SK-N-SH (cell line): ENCODE data around the gene COL4A2. TPM values are rescaled to one million over a fixed set of nuclear protein-coding genes. Genes with fewer than 3 reads are reported as not detected.

Source experiments
- CTCF ChIA-PET: fragments of 300-600, 350-600 bp; formaldehyde crosslinking; extraction: SDS; loops from one replicate; lab custom pipeline; 2021; lab: Yijun Ruan, JAX
- POLR2A ChIA-PET: fragments of 350-600 bp; sonication (Branson Sonifier 250); formaldehyde crosslinking; extraction: SDS; loops from one replicate; lab custom pipeline; 2020; ENCODE audit warnings: antibody characterized with exemption, inconsistent platforms; lab: Yijun Ruan, JAX
- DNase-seq: peaks from one replicate; pipeline ENCODE4 v3.0.0; 2012
- H2AFZ ChIP-seq: fragments of 200-600 bp; sonication (generic); 2 replicates; pipeline ENCODE4 v1.8.1; 2016; ENCODE audit warnings: antibody characterized with exemption, mild to moderate bottlenecking, low read depth
- H3F3A ChIP-seq: fragments of 200-600 bp; sonication (generic); replicated peaks from 2 replicates; pipeline ENCODE3; 2016; ENCODE audit warnings: antibody characterized with exemption, mild to moderate bottlenecking; ENCODE audit not compliant: insufficient read depth
- H3K27ac ChIP-seq, 2 experiments: fragments of 200-500 bp in 1 of 2; fragments of 200-600 bp in 1 of 2; sonication (Bioruptor generic) in 1 of 2; sonication (generic), shearing (Covaris generic) in 1 of 2; 2 replicates each; pipeline versions ENCODE4 v1.5.1 to v1.6.1; 2014 to 2016; ENCODE audit warnings: low read depth in 2 of 2, inconsistent platforms in 1 of 2, low read length in 1 of 2, mild to moderate bottlenecking in 1 of 2, mixed read lengths in 1 of 2
- H3K27me3 ChIP-seq: fragments of 200-600 bp; sonication (generic), shearing (Covaris generic); 2 replicates; pipeline ENCODE4 v1.6.1; 2016; ENCODE audit warnings: mixed run types; ENCODE audit not compliant: insufficient read depth
- H3K36me3 ChIP-seq, 2 experiments: fragments of 200-500 bp in 1 of 2; fragments of 200-600 bp in 1 of 2; sonication (Bioruptor generic) in 1 of 2; sonication (generic) in 1 of 2; replicated peaks in 1 of 2; 2 replicates each; pipeline versions ENCODE3 to v1.5.1; 2014 to 2016; ENCODE audit warnings: low read length in 1 of 2, mild to moderate bottlenecking in 1 of 2; ENCODE audit not compliant: insufficient read depth in 2 of 2, control insufficient read depth in 1 of 2
- H3K4me1 ChIP-seq, 2 experiments: fragments of 200-500 bp in 1 of 2; fragments of 200-600 bp in 1 of 2; sonication (Bioruptor generic) in 1 of 2; sonication (generic), shearing (Covaris generic) in 1 of 2; 2 replicates each; pipeline versions ENCODE4 v1.5.1 to v1.6.1; 2014 to 2016; ENCODE audit warnings: low read depth in 1 of 2, low read length in 1 of 2, mixed run types in 1 of 2; ENCODE audit not compliant: insufficient read depth in 2 of 2, control insufficient read depth in 1 of 2
- H3K4me2 ChIP-seq: fragments of 200-600 bp; sonication (generic), shearing (Covaris generic); 2 replicates; pipeline ENCODE4 v1.6.1; 2017; ENCODE audit warnings: mixed run types
- H3K4me3 ChIP-seq, 2 experiments: fragments of 200-500 bp in 1 of 2; fragments of 200-600 bp in 1 of 2; sonication (Bioruptor generic) in 1 of 2; sonication (generic), shearing (Covaris generic) in 1 of 2; 2 replicates each; pipeline versions ENCODE4 v1.5.1 to v1.8.1; 2014 to 2016; ENCODE audit warnings: low read depth in 2 of 2, inconsistent platforms in 1 of 2, low read length in 1 of 2, mild to moderate bottlenecking in 1 of 2, mixed read lengths in 1 of 2, moderate library complexity in 1 of 2
- H3K79me2 ChIP-seq: fragments of 200-600 bp; sonication (generic); 2 replicates; pipeline ENCODE4 v1.8.1; 2017; ENCODE audit warnings: mild to moderate bottlenecking; ENCODE audit not compliant: insufficient read depth
- H3K9ac ChIP-seq: fragments of 200-600 bp; sonication (generic); 2 replicates; pipeline ENCODE4 v1.6.1; 2017; ENCODE audit warnings: mixed run types
- H3K9me2 ChIP-seq: fragments of 200-600 bp; sonication (generic); 2 replicates; pipeline ENCODE4 v1.6.1; 2017; ENCODE audit warnings: mixed run types
- H3K9me3 ChIP-seq: fragments of 200-600 bp; sonication (generic); 2 replicates; pipeline ENCODE4 v1.6.1; 2017; ENCODE audit warnings: mixed run types, mild to moderate bottlenecking, moderate library complexity
- H4K20me1 ChIP-seq: fragments of 200-600 bp; sonication (generic); 2 replicates; pipeline ENCODE4 v1.6.1; 2017; ENCODE audit warnings: mild to moderate bottlenecking, mixed run types; ENCODE audit not compliant: insufficient read depth
- CHD2 ChIP-seq: fragments of 150-350 bp; IDR thresholded peaks from 2 replicates; pipeline ENCODE4 v1.6.1; 2018; ENCODE audit warnings: low read length; ENCODE audit not compliant: partially characterized antibody
- ELF1 ChIP-seq: IDR thresholded peaks from 2 replicates; pipeline ENCODE4 v1.4.0; 2012
- FOSL2 ChIP-seq: IDR thresholded peaks from 2 replicates; pipeline ENCODE4 v1.4.0; 2012; ENCODE audit warnings: low read depth, mild to moderate bottlenecking, moderate library complexity, borderline replicate concordance
- FOXM1 ChIP-seq: IDR thresholded peaks from 2 replicates; pipeline ENCODE4 v1.4.0; 2012; ENCODE audit warnings: low read depth, mild to moderate bottlenecking
- GABPA ChIP-seq: IDR thresholded peaks from 2 replicates; pipeline ENCODE4 v1.4.0; 2012; ENCODE audit warnings: low read depth, mild to moderate bottlenecking
- GATA2 ChIP-seq: sonication (generic); formaldehyde crosslinking; IDR thresholded peaks from 2 replicates; pipeline ENCODE4 v1.5.0; 2020; ENCODE audit warnings: mild to moderate bottlenecking, missing genetic modification reagents
- RAD21 ChIP-seq: IDR thresholded peaks from 2 replicates; pipeline ENCODE4 v1.6.1; 2012; ENCODE audit warnings: mild to moderate bottlenecking, low read length
- RCOR1 ChIP-seq: fragments of 150-350 bp; IDR thresholded peaks from 2 replicates; pipeline ENCODE4 v1.6.1; 2017; ENCODE audit warnings: antibody characterized with exemption, low read length
- RFX5 ChIP-seq: IDR thresholded peaks from 2 replicates; pipeline ENCODE4 v1.6.1; 2012; ENCODE audit warnings: mild to moderate bottlenecking, improper control_type of control experiment, low read length
- SIN3A ChIP-seq: IDR thresholded peaks from 2 replicates; pipeline ENCODE4 v1.6.1; 2012; ENCODE audit warnings: low read depth, mild to moderate bottlenecking, low read length, moderate library complexity, borderline replicate concordance
- WGBS: methylation state at CpG from one replicate; pipeline ENCODE4 v1.1.6; 2017; ENCODE audit warnings: low lambda C conversion rate; 5-methylcytosine and 5-hydroxymethylcytosine counted together
- polyA plus RNA-seq, 3 experiments: library from polyadenylated mRNA; depleted of rRNA; stranded (reverse); fragments of >200 nt; gene quantifications; 2 replicates each; pipeline ENCODE4 v1.2.3, GENCODE V29; 2012
- TF ChIP-seq, protein P1 (sequence below): fragments of 150-350 bp; IDR thresholded peaks from 2 replicates; pipeline ENCODE4 v1.6.1; 2016; ENCODE audit warnings: mild to moderate bottlenecking, low read depth, low read length
- TF ChIP-seq, protein P2 (sequence below): IDR thresholded peaks from 2 replicates; pipeline ENCODE4 v1.4.0; 2012; ENCODE audit warnings: low read depth
- TF ChIP-seq, protein P3 (sequence below): IDR thresholded peaks from 2 replicates; pipeline ENCODE4 v1.4.0; 2012; ENCODE audit warnings: low read depth, borderline replicate concordance
- TF ChIP-seq, protein P4 (sequence below): IDR thresholded peaks from 2 replicates; pipeline ENCODE4 v1.6.1; 2012; ENCODE audit warnings: mild to moderate bottlenecking, low read depth, low read length, moderate library complexity

The COL4A2 gene
- polyA plus RNA-seq, 1 of the 3 experiments (the other 2 are of a cell fraction), result 137 TPM

DNA sequence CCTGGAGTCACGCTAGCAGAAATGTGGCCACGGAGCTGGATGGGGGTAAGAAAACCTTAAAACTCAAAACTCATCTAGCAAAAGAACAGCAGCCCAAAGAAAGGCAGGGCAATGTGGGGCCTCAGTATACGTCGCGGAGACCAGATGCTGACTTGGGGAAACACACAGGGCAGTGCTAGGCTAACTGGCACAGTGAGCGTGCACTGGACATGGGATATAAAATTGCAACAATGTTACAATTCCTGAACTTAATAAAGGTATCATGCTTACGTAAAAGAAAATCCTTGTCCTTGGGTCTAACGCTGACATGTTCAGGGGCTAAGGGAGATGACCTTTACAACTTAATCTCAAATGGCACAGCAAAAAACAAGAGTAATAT is 40.7 kb upstream of the COL4A2 start:
- Histone ChIP-seq H3K27ac (peak overlapping the region in 1 of 2 experiments; percentile 84; a peak in 2 of 4 replicates), H3K4me2 (no peak overlapping the region), H3K79me2 (peaks cover 98% of the 10 kb centered on the region), H3K27me3 (no peaks in the 10 kb centered on the region), H2AFZ (no peak overlapping the region), H3K9ac (no peak overlapping the region), H3K4me1 (peaks cover 0 to 57% of the 10 kb centered on the region in 2 experiments; a peak in 3 of 4 replicates), H3K9me3 (no peaks in the 10 kb centered on the region), H3K36me3 (peaks cover 0 to 11% of the 10 kb centered on the region in 2 experiments), H3K9me2 (no peaks in the 10 kb centered on the region), H4K20me1 (peaks cover 31% of the 10 kb centered on the region; the same call in 1 of the 2 replicates), H3K4me3 (no peak overlapping the region), H3F3A (peaks cover 6% of the 10 kb centered on the region)
- no peak for DNase-seq
- WGBS, result 93% methylated on average over 8 of the region's 8 CpGs
- CTCF ChIA-PET, result interaction anchor here (1.2 to 2.2 kb wide), 3 partner anchors 17 to 39 kb away, joined by 3 to 9 read pairs (median 3); no protein-coding TSS in a partner anchor
- POLR2A ChIA-PET, result no interaction called here
- TF ChIP-seq, protein P1, sequence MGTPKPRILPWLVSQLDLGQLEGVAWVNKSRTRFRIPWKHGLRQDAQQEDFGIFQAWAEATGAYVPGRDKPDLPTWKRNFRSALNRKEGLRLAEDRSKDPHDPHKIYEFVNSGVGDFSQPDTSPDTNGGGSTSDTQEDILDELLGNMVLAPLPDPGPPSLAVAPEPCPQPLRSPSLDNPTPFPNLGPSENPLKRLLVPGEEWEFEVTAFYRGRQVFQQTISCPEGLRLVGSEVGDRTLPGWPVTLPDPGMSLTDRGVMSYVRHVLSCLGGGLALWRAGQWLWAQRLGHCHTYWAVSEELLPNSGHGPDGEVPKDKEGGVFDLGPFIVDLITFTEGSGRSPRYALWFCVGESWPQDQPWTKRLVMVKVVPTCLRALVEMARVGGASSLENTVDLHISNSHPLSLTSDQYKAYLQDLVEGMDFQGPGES, result no peak
- TF ChIP-seq CHD2, result no peak

DNA sequence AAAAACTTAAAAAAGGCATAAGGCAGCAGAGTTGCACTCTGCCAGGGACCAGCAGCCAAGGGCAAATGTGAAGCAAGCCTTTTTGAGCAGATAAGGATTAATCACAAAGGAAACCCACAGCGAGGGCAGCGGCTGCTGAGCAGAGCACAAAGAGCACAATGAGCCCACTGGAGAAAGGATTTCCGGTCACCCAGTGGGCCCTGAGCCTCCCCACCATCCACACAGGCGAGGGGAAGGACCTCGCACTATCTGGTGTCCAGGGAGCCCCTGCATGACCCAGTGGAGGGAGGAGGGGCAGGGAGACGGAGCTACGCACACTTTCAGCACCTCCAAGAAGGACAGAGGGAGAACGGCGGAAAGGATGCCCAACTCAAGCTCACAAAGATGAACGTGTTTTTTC is 40.1 kb upstream of the COL4A2 start:
- 84% methylated on average over 7 of the region's 10 CpGs for WGBS
- CTCF ChIA-PET, result interaction anchor here (1.1 to 2.2 kb wide), 2 partner anchors 12 to 20 kb away, joined by 3 to 9 read pairs; no protein-coding TSS in a partner anchor
- H3K9me2 ChIP-seq, result no peaks in the 10 kb centered on the region
- H3K4me3 ChIP-seq, result no peak overlapping the region
- peaks cover 32% of the 10 kb centered on the region; the same call in 1 of the 2 replicates for H4K20me1 ChIP-seq
- H3K9me3 ChIP-seq, result no peaks in the 10 kb centered on the region
- DNase-seq, result peak; percentile 58
- TF ChIP-seq RAD21 (no peak), CHD2 (no peak), RCOR1 (no peak), GATA2 (CRISPR knock-in tag) (peak; percentile 32; the same call in 1 of the 2 replicates), FOXM1 (no peak), SIN3A (no peak), RFX5 (no peak), GABPA (no peak), FOSL2 (no peak), ELF1 (no peak)
- TF ChIP-seq, protein P2, sequence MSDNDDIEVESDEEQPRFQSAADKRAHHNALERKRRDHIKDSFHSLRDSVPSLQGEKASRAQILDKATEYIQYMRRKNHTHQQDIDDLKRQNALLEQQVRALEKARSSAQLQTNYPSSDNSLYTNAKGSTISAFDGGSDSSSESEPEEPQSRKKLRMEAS, result no peak
- TF ChIP-seq, protein P1, result no peak
- TF ChIP-seq, protein P3, sequence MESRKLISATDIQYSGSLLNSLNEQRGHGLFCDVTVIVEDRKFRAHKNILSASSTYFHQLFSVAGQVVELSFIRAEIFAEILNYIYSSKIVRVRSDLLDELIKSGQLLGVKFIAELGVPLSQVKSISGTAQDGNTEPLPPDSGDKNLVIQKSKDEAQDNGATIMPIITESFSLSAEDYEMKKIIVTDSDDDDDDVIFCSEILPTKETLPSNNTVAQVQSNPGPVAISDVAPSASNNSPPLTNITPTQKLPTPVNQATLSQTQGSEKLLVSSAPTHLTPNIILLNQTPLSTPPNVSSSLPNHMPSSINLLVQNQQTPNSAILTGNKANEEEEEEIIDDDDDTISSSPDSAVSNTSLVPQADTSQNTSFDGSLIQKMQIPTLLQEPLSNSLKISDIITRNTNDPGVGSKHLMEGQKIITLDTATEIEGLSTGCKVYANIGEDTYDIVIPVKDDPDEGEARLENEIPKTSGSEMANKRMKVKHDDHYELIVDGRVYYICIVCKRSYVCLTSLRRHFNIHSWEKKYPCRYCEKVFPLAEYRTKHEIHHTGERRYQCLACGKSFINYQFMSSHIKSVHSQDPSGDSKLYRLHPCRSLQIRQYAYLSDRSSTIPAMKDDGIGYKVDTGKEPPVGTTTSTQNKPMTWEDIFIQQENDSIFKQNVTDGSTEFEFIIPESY, result no peak
- TF ChIP-seq, protein P4, sequence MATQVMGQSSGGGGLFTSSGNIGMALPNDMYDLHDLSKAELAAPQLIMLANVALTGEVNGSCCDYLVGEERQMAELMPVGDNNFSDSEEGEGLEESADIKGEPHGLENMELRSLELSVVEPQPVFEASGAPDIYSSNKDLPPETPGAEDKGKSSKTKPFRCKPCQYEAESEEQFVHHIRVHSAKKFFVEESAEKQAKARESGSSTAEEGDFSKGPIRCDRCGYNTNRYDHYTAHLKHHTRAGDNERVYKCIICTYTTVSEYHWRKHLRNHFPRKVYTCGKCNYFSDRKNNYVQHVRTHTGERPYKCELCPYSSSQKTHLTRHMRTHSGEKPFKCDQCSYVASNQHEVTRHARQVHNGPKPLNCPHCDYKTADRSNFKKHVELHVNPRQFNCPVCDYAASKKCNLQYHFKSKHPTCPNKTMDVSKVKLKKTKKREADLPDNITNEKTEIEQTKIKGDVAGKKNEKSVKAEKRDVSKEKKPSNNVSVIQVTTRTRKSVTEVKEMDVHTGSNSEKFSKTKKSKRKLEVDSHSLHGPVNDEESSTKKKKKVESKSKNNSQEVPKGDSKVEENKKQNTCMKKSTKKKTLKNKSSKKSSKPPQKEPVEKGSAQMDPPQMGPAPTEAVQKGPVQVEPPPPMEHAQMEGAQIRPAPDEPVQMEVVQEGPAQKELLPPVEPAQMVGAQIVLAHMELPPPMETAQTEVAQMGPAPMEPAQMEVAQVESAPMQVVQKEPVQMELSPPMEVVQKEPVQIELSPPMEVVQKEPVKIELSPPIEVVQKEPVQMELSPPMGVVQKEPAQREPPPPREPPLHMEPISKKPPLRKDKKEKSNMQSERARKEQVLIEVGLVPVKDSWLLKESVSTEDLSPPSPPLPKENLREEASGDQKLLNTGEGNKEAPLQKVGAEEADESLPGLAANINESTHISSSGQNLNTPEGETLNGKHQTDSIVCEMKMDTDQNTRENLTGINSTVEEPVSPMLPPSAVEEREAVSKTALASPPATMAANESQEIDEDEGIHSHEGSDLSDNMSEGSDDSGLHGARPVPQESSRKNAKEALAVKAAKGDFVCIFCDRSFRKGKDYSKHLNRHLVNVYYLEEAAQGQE, result peak; percentile 86
- TF ChIP-seq, all 33 proteins: peak for 2
- H3K4me1 ChIP-seq, result peaks cover 0 to 53% of the 10 kb centered on the region in 2 experiments; a peak in 3 of 4 replicates
- H3K4me2 ChIP-seq, result no peak overlapping the region
- no peak overlapping the region for H3K9ac ChIP-seq
- no peaks in the 10 kb centered on the region for H3K27me3 ChIP-seq
- peaks cover 0 to 11% of the 10 kb centered on the region in 2 experiments for H3K36me3 ChIP-seq
- POLR2A ChIA-PET, result no interaction called here
- peak overlapping the region in 1 of 2 experiments; percentile 84; a peak in 2 of 4 replicates for H3K27ac ChIP-seq
- H2AFZ ChIP-seq, result no peak overlapping the region
- peaks cover 6% of the 10 kb centered on the region for H3F3A ChIP-seq
- peaks cover 98% of the 10 kb centered on the region for H3K79me2 ChIP-seq
